ENCODE measurements around the gene TMEM100.

Gene TMEM100

GRCh38 chr17:55746466-55746865 lies 23.8 kb upstream of the TMEM100 start:
- no peak for TF ChIP-seq CTCF (IDR thresholded peaks at IDR 0.05; ENCODE audit: low read length, missing control alignments)
- H3K4me3 ChIP-seq (replicated peaks; ENCODE audit: low read depth, low read length) = no peak overlapping the region
- no peak for DNase-seq (ENCODE audit: low read depth)

- TF ChIP-seq CTCF (IDR thresholded peaks at IDR 0.05; ENCODE audit: low read length, missing control alignments) = no peak
- no peak overlapping the region for H3K4me3 ChIP-seq (replicated peaks; ENCODE audit: low read depth, low read length)
- no peak for DNase-seq (ENCODE audit: low read depth)
Observed at GRCh38 chr17:55745258-55745657, 22.6 kb upstream of the TMEM100 start.

GRCh38 chr17:55743103-55743679 lies 20.5 kb upstream of the TMEM100 start:
- TF ChIP-seq CTCF (IDR thresholded peaks at IDR 0.05; ENCODE audit: low read length, missing control alignments) = no peak
- no peak for DNase-seq (ENCODE audit: low read depth)
- no peak overlapping the region for H3K4me3 ChIP-seq (replicated peaks; ENCODE audit: low read depth, low read length)

- DNase-seq (ENCODE audit: low read depth) = no peak
- TF ChIP-seq CTCF (IDR thresholded peaks at IDR 0.05; ENCODE audit: low read length, missing control alignments) = no peak
- no peak overlapping the region for H3K4me3 ChIP-seq (replicated peaks; ENCODE audit: low read depth, low read length)
Observed at GRCh38 chr17:55742272-55743102, 19.8 kb upstream of the TMEM100 start.

- no peak overlapping the region for H3K4me3 ChIP-seq (replicated peaks; ENCODE audit: low read depth, low read length)
- DNase-seq (ENCODE audit: low read depth) = no peak
- TF ChIP-seq CTCF (IDR thresholded peaks at IDR 0.05; ENCODE audit: low read length, missing control alignments) = no peak
Observed at GRCh38 chr17:55741356-55741700, 18.7 kb upstream of the TMEM100 start.

- no peak for DNase-seq (ENCODE audit: low read depth)
- no peak for TF ChIP-seq CTCF (IDR thresholded peaks at IDR 0.05; ENCODE audit: low read length, missing control alignments)
- H3K4me3 ChIP-seq (replicated peaks; ENCODE audit: low read depth, low read length) = no peak overlapping the region
Observed at GRCh38 chr17:55740511-55741355, 18.1 kb upstream of the TMEM100 start.

Data from fibroblast of pulmonary artery (primary cell).